ENCODE measurements around the gene SCUBE3. TPM values are rescaled to one million over a fixed set of nuclear protein-coding genes. Genes with fewer than 3 reads are reported as not detected.

The SCUBE3 gene
- total and polyA plus RNA-seq, 2 of the 8 experiments (the other 6 are each of a cell fraction or from before 2014, with no cell fraction given) = 0.80 to 1.0 TPM

GRCh38 chr6:35190306-35190705 is 23.4 kb upstream of the SCUBE3 start:
- Histone ChIP-seq H2BK15ac (ENCODE audit: low read length) (no peak overlapping the region), H2BK5ac (ENCODE audit: low read depth, low read length) (no peak overlapping the region), H3K4me3 (ENCODE audit: extremely low read depth in 1 of 4, insufficient read depth in 2 of 4, low read depth in 3 of 4, low read length in 4 of 4) (no peak overlapping the region), H2BK20ac (ENCODE audit: low read length) (no peak overlapping the region), H2AFZ (ENCODE audit: low read length) (no peak overlapping the region), H3K9ac (replicated peaks in 1 of 4; ENCODE audit: extremely low read depth in 1 of 4, low read depth in 3 of 4, low read length in 3 of 4) (no peak overlapping the region), H3K23ac (ENCODE audit: insufficient read length) (no peak overlapping the region), H3K27me3 (replicated peaks in 1 of 4; ENCODE audit: control insufficient read depth in 3 of 4, extremely low read depth in 1 of 4, insufficient read depth in 3 of 4, low read length in 3 of 4) (no peaks in the 10 kb centered on the region; a peak in 2 of 7 replicates), H3K56ac (replicated peaks; ENCODE audit: insufficient read length, low read depth, low read length) (no peak overlapping the region), H4K20me1 (replicated peaks in 1 of 2; ENCODE audit: control insufficient read depth in 1 of 2, insufficient read depth in 2 of 2, low read length in 2 of 2) (no peaks in the 10 kb centered on the region), H3K36me3 (ENCODE audit: control insufficient read depth in 2 of 4, insufficient read depth in 4 of 4, low read length in 3 of 4) (no peaks in the 10 kb centered on the region), H4K5ac (ENCODE audit: insufficient read length, low read depth, low read length) (no peak overlapping the region), H3K14ac (ENCODE audit: insufficient read length) (no peak overlapping the region), H2BK120ac (replicated peaks; ENCODE audit: low read depth, low read length) (no peak overlapping the region), H4K8ac (ENCODE audit: extremely low read depth, insufficient read depth, low read length) (no peak overlapping the region), H3K9me3 (ENCODE audit: insufficient read depth in 2 of 2, low read depth in 1 of 2, low read length in 1 of 2) (no peaks in the 10 kb centered on the region), H3K79me1 (ENCODE audit: low read depth, low read length) (no peaks in the 10 kb centered on the region), H2AK5ac (ENCODE audit: low read depth, low read length) (no peak overlapping the region), H3K79me2 (ENCODE audit: control insufficient read depth in 1 of 2, insufficient read depth in 2 of 2, low read length in 2 of 2) (no peaks in the 10 kb centered on the region), H3K18ac (ENCODE audit: extremely low read depth, low read length) (no peak overlapping the region), H2BK12ac (ENCODE audit: low read depth, low read length) (no peak overlapping the region), H3K4me1 (replicated peaks in 1 of 4; ENCODE audit: control insufficient read depth in 3 of 4, insufficient read depth in 4 of 4, low read length in 3 of 4) (peaks cover 0 to 10% (median 2%) of the 10 kb centered on the region in 4 experiments; a peak in 3 of 7 replicates), H3K27ac (ENCODE audit: low read depth, low read length) (no peak overlapping the region), H3K23me2 (ENCODE audit: low read depth, low read length) (no peaks in the 10 kb centered on the region), H4K91ac (replicated peaks; ENCODE audit: insufficient read length, low read length) (no peak overlapping the region), H3K4me2 (ENCODE audit: insufficient read depth in 1 of 2, low read depth in 2 of 2, low read length in 2 of 2) (no peak overlapping the region), H3K4ac (replicated peaks; ENCODE audit: insufficient read length, low read depth, low read length) (no peak overlapping the region)
- no peak for TF ChIP-seq RNF2 (IDR thresholded peaks at IDR 0.05; ENCODE audit: borderline replicate concordance, low read depth, low read length, missing control alignments, poor library complexity, severe bottlenecking)
- no peak for TF ChIP-seq KDM5A (IDR thresholded peaks at IDR 0.05; ENCODE audit: low read length)
- TF ChIP-seq RXRA (IDR thresholded peaks at IDR 0.05; ENCODE audit: insufficient read depth, low read depth, low read length) = no peak
- TF ChIP-seq SAP30 (IDR thresholded peaks at IDR 0.05; ENCODE audit: insufficient read depth, insufficient replicate concordance, low read length) = no peak
- TF ChIP-seq, protein P1, sequence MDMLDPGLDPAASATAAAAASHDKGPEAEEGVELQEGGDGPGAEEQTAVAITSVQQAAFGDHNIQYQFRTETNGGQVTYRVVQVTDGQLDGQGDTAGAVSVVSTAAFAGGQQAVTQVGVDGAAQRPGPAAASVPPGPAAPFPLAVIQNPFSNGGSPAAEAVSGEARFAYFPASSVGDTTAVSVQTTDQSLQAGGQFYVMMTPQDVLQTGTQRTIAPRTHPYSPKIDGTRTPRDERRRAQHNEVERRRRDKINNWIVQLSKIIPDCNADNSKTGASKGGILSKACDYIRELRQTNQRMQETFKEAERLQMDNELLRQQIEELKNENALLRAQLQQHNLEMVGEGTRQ (IDR thresholded peaks at IDR 0.05; ENCODE audit: low read length) = no peak
- TF ChIP-seq HDAC6 (IDR thresholded peaks at IDR 0.05; ENCODE audit: low read depth, low read length) = no peak
- TF ChIP-seq SRF (IDR thresholded peaks at IDR 0.05; ENCODE audit: low read depth, low read length) = no peak
- no peak for TF ChIP-seq YY1 (IDR thresholded peaks at IDR 0.05; ENCODE audit: low read depth, low read length)
- no peak for TF ChIP-seq SIRT6 (IDR thresholded peaks at IDR 0.05; ENCODE audit: low read length)
- TF ChIP-seq KDM4A (IDR thresholded peaks at IDR 0.05; ENCODE audit: low read depth, low read length, severe bottlenecking) = no peak
- no peak for TF ChIP-seq CREB1 (IDR thresholded peaks at IDR 0.05)
- no peak for TF ChIP-seq MAFK (IDR thresholded peaks at IDR 0.05; ENCODE audit: low read depth, low read length)
- TF ChIP-seq FOSL1 (IDR thresholded peaks at IDR 0.05; ENCODE audit: insufficient read depth, low read depth, low read length) = no peak
- FAIRE-seq (no peak), DNase-seq (ENCODE audit: low read depth in 1 of 2, low spot score in 2 of 2) (no peak)
- CTCF ChIA-PET (ENCODE audit: partially characterized antibody) = interaction anchor here (1.8 to 19.7 kb wide), 3 partner anchors 11 to 51 kb away, joined by 9 to 219 read pairs (median 14); partner anchors contain the start of gene SCUBE3
- POLR2A ChIA-PET (ENCODE audit: partially characterized antibody) = no interaction called here

All from H1 (cell line).